ENCODE measurements around the gene CCNK.

CCNK gene

DNA sequence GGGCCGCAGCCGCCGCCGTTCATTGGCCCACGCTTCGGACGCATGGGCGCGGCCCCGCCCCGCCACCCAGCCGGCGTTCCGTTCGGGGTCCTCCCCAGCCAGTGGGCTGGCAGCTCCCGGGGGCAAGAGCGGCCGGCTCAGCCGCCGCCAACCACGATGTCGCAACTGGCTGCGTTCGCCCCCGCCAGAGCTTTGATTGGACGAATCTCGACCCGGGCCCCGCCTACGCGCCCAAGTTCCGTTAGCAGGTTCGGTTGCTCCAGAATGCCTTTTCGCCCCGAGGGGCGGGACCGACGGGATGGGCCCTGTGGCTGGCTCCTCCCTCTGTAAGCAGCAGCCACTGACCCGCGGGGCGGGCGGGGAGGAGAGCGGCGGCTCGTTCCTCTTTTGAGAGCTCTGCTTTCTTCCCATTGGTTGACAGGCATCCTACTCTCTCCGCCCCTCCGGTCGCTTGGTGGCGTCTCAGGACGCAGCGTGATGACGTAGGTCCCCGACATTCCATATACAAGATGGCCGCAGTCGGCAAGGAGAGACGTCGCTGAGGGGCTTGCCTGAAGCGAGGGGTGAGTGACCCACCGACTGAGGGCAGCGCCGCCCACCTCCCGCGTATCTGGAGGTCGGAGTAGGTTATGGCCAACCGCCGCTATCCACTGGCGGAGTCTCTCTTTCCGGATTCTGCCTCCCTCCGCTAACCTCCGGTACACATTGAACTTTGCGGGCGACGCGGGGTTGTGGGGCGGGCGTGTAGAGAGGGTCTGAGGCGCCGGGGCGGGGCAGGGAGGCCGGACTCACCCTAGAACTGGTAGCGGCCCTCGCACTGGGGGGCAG lies at the start of gene CCNK:
CCNK (plus strand) TSS at position 493 of the 828 bp plus-strand sequence. CDS start 11,269 bp downstream, outside the sequence.
- Histone ChIP-seq H3K9ac (ENCODE audit: low read length) (peak within 1 kb of the TSS; percentile 87), H2AFZ (ENCODE audit: low read depth, low read length) (peak within 1 kb of the TSS; percentile 16; the same call in 1 of the 2 replicates), H3K4me2 (ENCODE audit: low read length) (peak within 1 kb of the TSS; percentile 95), H4K20me1 (ENCODE audit: insufficient read depth, low read length) (peaks cover 62% of the 10 kb centered on the region), H3K27ac (ENCODE audit: low read length) (peak within 1 kb of the TSS; percentile 32), H3K4me3 (ENCODE audit: low read length) (peak within 1 kb of the TSS; percentile 97), H3K4me1 (ENCODE audit: low read length) (peaks cover 21% of the 10 kb centered on the region), H3K9me3 (ENCODE audit: insufficient read depth, low read length) (no peaks in the 10 kb centered on the region), H3K79me2 (ENCODE audit: low read length) (peaks cover 89% of the 10 kb centered on the region), H3K27me3 (ENCODE audit: low read depth, low read length) (no peaks in the 10 kb centered on the region), H3K36me3 (replicated peaks; ENCODE audit: low read depth, low read length) (no peaks in the 10 kb centered on the region)
- TF ChIP-seq, protein P1, sequence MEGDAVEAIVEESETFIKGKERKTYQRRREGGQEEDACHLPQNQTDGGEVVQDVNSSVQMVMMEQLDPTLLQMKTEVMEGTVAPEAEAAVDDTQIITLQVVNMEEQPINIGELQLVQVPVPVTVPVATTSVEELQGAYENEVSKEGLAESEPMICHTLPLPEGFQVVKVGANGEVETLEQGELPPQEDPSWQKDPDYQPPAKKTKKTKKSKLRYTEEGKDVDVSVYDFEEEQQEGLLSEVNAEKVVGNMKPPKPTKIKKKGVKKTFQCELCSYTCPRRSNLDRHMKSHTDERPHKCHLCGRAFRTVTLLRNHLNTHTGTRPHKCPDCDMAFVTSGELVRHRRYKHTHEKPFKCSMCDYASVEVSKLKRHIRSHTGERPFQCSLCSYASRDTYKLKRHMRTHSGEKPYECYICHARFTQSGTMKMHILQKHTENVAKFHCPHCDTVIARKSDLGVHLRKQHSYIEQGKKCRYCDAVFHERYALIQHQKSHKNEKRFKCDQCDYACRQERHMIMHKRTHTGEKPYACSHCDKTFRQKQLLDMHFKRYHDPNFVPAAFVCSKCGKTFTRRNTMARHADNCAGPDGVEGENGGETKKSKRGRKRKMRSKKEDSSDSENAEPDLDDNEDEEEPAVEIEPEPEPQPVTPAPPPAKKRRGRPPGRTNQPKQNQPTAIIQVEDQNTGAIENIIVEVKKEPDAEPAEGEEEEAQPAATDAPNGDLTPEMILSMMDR (IDR thresholded peaks at IDR 0.05; ENCODE audit: low read depth, low read length), result no peak
- no peak for TF ChIP-seq EZH2phosphoT487 (IDR thresholded peaks at IDR 0.05; ENCODE audit: low read depth)

DNA sequence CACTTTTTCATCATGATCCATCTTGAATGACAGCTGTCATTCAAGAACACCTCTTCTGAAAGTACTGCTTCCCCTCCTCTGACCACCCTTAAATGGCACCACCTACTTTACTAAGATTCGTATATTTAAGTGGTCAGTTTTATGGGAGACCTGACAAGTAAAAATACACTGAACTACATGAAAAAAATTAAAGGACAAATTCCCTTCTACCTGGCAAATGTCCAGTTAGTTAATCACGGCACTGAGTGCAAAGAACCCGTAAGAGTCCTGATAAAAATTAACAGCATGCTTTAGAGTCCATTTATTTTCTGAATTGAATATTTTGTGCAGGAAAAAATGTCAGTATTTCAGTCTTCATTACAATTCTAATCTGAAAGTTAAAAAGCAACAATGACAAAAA lies 49.2 kb upstream of the CCNK start:
- Histone ChIP-seq H3K9me3 (ENCODE audit: insufficient read depth, low read length) (no peaks in the 10 kb centered on the region), H3K4me1 (ENCODE audit: low read length) (peaks cover 4% of the 10 kb centered on the region; the same call in 1 of the 2 replicates), H3K27me3 (ENCODE audit: low read depth, low read length) (no peaks in the 10 kb centered on the region), H4K20me1 (ENCODE audit: insufficient read depth, low read length) (no peaks in the 10 kb centered on the region), H2AFZ (ENCODE audit: low read depth, low read length) (no peak overlapping the region), H3K27ac (ENCODE audit: low read length) (no peak overlapping the region), H3K79me2 (ENCODE audit: low read length) (no peaks in the 10 kb centered on the region), H3K4me2 (ENCODE audit: low read length) (no peak overlapping the region), H3K9ac (ENCODE audit: low read length) (no peak overlapping the region), H3K4me3 (ENCODE audit: low read length) (no peak overlapping the region), H3K36me3 (replicated peaks; ENCODE audit: low read depth, low read length) (peaks cover 33% of the 10 kb centered on the region)
- no peak for TF ChIP-seq EZH2phosphoT487 (IDR thresholded peaks at IDR 0.05; ENCODE audit: low read depth)
- TF ChIP-seq, protein P1 (IDR thresholded peaks at IDR 0.05; ENCODE audit: low read depth, low read length), result no peak

DNA sequence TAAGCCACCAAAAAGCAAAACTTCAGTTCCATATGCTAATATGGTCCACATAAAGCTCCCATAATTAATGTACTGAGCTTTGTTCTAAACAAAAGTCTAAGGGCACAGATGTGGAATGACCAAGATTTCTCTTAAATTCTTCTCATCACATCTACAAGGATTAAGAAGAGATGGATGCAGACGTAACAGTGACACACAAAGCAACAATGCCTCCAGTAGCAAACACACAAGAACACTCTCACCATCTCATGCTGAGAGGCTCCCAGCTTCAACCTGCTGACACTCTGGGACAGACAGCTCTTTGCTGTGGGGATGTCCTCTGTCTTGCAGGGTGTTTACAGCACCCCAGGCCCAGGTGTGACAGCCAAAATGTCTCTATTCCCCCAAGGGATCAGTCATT lies 48.7 kb upstream of the CCNK start:
- Histone ChIP-seq H3K27me3 (ENCODE audit: low read depth, low read length) (no peaks in the 10 kb centered on the region), H3K79me2 (ENCODE audit: low read length) (no peaks in the 10 kb centered on the region), H3K9me3 (ENCODE audit: insufficient read depth, low read length) (no peaks in the 10 kb centered on the region), H3K36me3 (replicated peaks; ENCODE audit: low read depth, low read length) (peaks cover 33% of the 10 kb centered on the region), H3K4me2 (ENCODE audit: low read length) (no peak overlapping the region), H3K4me3 (ENCODE audit: low read length) (no peak overlapping the region), H4K20me1 (ENCODE audit: insufficient read depth, low read length) (no peaks in the 10 kb centered on the region), H2AFZ (ENCODE audit: low read depth, low read length) (no peak overlapping the region), H3K9ac (ENCODE audit: low read length) (no peak overlapping the region), H3K27ac (ENCODE audit: low read length) (no peak overlapping the region), H3K4me1 (ENCODE audit: low read length) (peaks cover 4% of the 10 kb centered on the region; the same call in 1 of the 2 replicates)
- TF ChIP-seq, protein P1 (IDR thresholded peaks at IDR 0.05; ENCODE audit: low read depth, low read length), result no peak
- no peak for TF ChIP-seq EZH2phosphoT487 (IDR thresholded peaks at IDR 0.05; ENCODE audit: low read depth)

DNA sequence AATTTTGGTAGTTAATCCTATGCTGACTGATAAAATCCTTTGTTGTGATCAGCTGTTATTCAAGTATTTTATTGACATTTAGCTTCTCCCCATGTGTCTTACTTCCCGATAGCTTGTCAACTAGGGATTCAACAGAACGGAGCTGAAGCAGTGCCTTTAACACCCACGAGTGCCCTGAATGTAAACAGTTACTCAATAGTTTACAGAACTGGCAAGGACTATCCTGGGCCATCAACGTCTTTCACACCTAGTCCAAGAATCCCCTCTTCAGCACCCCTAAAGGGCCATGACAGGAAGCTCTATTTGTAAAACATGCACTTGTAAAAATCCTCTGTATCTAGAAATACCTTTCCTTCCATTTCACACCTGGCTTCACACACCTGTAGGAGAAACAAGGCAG lies 45.9 kb upstream of the CCNK start:
- no peaks in the 10 kb centered on the region for H4K20me1 ChIP-seq (ENCODE audit: insufficient read depth, low read length)
- H3K4me2 ChIP-seq (ENCODE audit: low read length), result no peak overlapping the region
- H3K4me1 ChIP-seq (ENCODE audit: low read length), result no peaks in the 10 kb centered on the region
- H3K27me3 ChIP-seq (ENCODE audit: low read depth, low read length), result no peaks in the 10 kb centered on the region
- no peaks in the 10 kb centered on the region for H3K79me2 ChIP-seq (ENCODE audit: low read length)
- no peak overlapping the region for H3K4me3 ChIP-seq (ENCODE audit: low read length)
- TF ChIP-seq, protein P1 (IDR thresholded peaks at IDR 0.05; ENCODE audit: low read depth, low read length), result no peak
- no peak for TF ChIP-seq EZH2phosphoT487 (IDR thresholded peaks at IDR 0.05; ENCODE audit: low read depth)
- no peak overlapping the region for H2AFZ ChIP-seq (ENCODE audit: low read depth, low read length)
- H3K27ac ChIP-seq (ENCODE audit: low read length), result no peak overlapping the region
- no peak overlapping the region for H3K9ac ChIP-seq (ENCODE audit: low read length)
- peaks cover 11% of the 10 kb centered on the region for H3K36me3 ChIP-seq (replicated peaks; ENCODE audit: low read depth, low read length)
- H3K9me3 ChIP-seq (ENCODE audit: insufficient read depth, low read length), result no peaks in the 10 kb centered on the region

Data from OCI-LY3 (cell line).